GM12878 (cell line): Measurements from ENCODE around the gene SLC2A9. TPM values are rescaled to one million over a fixed set of nuclear protein-coding genes. Genes with fewer than 3 reads are reported as not detected.

Experiments
- ATF3 ChIP-seq: IDR thresholded peaks from 2 replicates; pipeline ENCODE4 v1.6.1; 2011; ENCODE audit warnings: low read depth, mild to moderate bottlenecking, low read length, moderate library complexity, borderline replicate concordance; ENCODE audit errors: extremely low read depth
- ETV6 ChIP-seq, 2 experiments: fragments of 450-650 bp in 1 of 2; IDR thresholded peaks in 1 of 2; conservative IDR thresholded peaks in 1 of 2; 2 replicates each; pipeline ENCODE4 v1.6.1; 2014; ENCODE audit warnings: antibody characterized with exemption in 1 of 2, borderline replicate concordance in 1 of 2, low read depth in 1 of 2, mild to moderate bottlenecking in 1 of 2, moderate library complexity in 1 of 2
- MTA3 ChIP-seq: IDR thresholded peaks from 2 replicates; pipeline ENCODE4 v1.6.1; 2012; ENCODE audit warnings: low read length, inconsistent platforms, borderline replicate concordance
- NR2C2 ChIP-seq: IDR thresholded peaks from 2 replicates; pipeline ENCODE4 v1.6.1; 2011; ENCODE audit warnings: borderline replicate concordance, low read depth; ENCODE audit not compliant: control insufficient read depth, insufficient read length
- PAX8 ChIP-seq: fragments of 450-650 bp; IDR thresholded peaks from 2 replicates; pipeline ENCODE4 v1.6.1; 2017; ENCODE audit warnings: mild to moderate bottlenecking, moderate library complexity
- POLR2AphosphoS5 ChIP-seq: IDR thresholded peaks from 2 replicates; pipeline ENCODE4 v1.6.1; 2011; ENCODE audit warnings: mild to moderate bottlenecking, low read length, inconsistent platforms
- ZBTB40 ChIP-seq: fragments of 450-650 bp; IDR thresholded peaks from 2 replicates; pipeline ENCODE4 v1.6.1; 2016; ENCODE audit warnings: mild to moderate bottlenecking, moderate library complexity, borderline replicate concordance
- ZNF622 ChIP-seq: fragments of 450-650 bp; IDR thresholded peaks from 2 replicates; pipeline ENCODE4 v1.6.1; 2017; ENCODE audit warnings: mild to moderate bottlenecking, inconsistent platforms
- polyA plus RNA-seq, 11 experiments: library from polyadenylated mRNA; depleted of rRNA in 4 of 11; unstranded in 6 of 11; stranded (reverse) in 5 of 11; fragments of >200 nt; fragmentation: Nextera tagmentation in 4 of 11; fragmentation: Illumina TruSeq in 1 of 11; extraction: Ambion mirVana in 4 of 11; extraction: Trizol in 1 of 11; gene quantifications; 1 replicate in 1 of 11; 2 replicates in 10 of 11; pipeline versions ENCODE4 v1.2.1 to v1.2.3, GENCODE V29; 2011 to 2016; ENCODE audit warnings: inconsistent platforms in 2 of 11, missing spikeins in 2 of 11, low read depth in 1 of 11
- total RNA-seq, 4 experiments: library from RNA; depleted of rRNA in 3 of 4; stranded (reverse); fragments of >200 nt in 3 of 4; fragmentation: Illumina TruSeq in 1 of 4; extraction: Trizol in 1 of 4; gene quantifications; 2 replicates each; pipeline versions ENCODE4 v1.2.1 to v1.2.3, GENCODE V29; 2013 to 2021

Gene SLC2A9
- total and polyA plus RNA-seq, 10 of the 15 experiments (the other 5 are each of a cell fraction or from before 2014, with no cell fraction given): 0.28 to 2.8 (median 1.2) TPM

DNA sequence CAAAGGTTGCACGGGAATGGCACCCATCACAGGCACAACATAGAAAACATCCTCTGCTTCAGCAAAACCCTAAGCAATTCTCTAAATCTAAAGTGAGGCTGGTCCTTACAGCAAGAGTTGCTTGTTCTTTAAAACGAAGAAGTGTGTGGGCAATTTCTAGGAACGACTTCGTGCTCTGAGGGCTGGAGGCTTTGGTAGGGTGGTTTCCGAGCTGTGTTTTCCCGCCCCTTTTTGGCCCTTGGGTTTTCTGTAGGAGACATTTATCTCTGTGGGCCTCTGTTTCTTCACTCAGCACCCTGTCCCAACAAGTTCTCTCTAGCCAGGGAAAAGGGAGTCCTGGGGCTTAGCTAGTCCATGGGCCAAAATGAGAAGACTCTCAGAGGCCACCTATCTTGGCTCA is 84.2 kb downstream of the SLC2A9 start (continued):
- TF ChIP-seq ZBTB40 (no peak), ATF3 (no peak), PAX8 (no peak), ZNF622 (no peak), NR2C2 (no peak), POLR2AphosphoS5 (no peak), ETV6 (conservative IDR thresholded peaks at IDR 0.05 in 1 of 2, IDR thresholded peaks at IDR 0.05 in 1 of 2; ENCODE audit: borderline replicate concordance in 1 of 2, low read depth in 1 of 2) (no peak), MTA3 (no peak)
